ENCODE measurements around the gene CRB1. TPM values are rescaled to one million over a fixed set of nuclear protein-coding genes. Genes with fewer than 3 reads are reported as not detected.

CRB1 gene
- total RNA-seq, 1 experiment from 2014 or later, result not detected

DNA sequence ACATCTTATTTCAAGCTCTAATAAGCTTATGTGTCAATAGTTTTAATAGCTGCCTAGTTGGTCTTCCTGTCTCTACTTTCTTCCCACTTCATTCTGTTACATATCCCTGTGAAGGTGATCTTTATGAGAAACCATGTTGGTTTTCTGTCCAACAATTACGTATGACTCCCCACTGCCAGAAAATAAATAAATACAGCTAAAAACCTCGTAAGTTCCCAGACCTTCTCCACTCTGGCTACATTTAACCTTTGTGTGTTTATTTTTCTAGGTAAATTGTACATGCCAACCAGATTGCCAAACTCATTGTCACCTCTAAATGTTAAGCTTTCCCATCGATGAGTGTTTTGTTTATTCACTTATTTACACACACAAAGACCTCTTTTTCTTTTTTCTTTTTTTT, 147.2 kb downstream of the CRB1 start:
- H2AFZ ChIP-seq (ENCODE audit: low read length), result no peak overlapping the region
- no peak overlapping the region for H3K4me3 ChIP-seq (ENCODE audit: low read length)

DNA sequence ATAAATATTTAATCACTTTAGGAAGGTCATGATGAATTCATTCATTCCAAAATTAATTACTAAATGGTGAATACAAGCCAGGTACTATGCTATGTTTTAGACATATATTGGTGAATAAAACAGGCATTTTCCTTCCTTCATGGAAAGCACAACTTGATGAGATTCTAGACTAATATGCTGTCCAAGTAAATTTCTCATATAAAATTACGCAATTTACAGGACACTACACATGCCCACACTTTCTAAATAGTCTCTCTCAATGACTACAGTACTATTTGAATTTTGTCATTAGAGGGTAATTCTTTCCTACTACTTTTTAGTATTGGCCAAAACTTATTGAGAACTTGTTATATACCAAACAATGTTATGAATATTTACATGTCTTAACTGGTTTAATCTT, 150.6 kb downstream of the CRB1 start:
- H3K4me2 ChIP-seq (ENCODE audit: low read depth, low read length, poor library complexity, severe bottlenecking), result no peak overlapping the region
- no peak overlapping the region for H3K9ac ChIP-seq (ENCODE audit: low read length)
- H2AFZ ChIP-seq (ENCODE audit: low read length), result no peak overlapping the region
- no peaks in the 10 kb centered on the region for H3K4me1 ChIP-seq (ENCODE audit: low read length)
- no peak overlapping the region for H3K4me3 ChIP-seq (ENCODE audit: low read length)
- no peaks in the 10 kb centered on the region; the same call in 1 of the 2 replicates for H3K27me3 ChIP-seq (ENCODE audit: low read length)
- no peak overlapping the region for H3K27ac ChIP-seq (ENCODE audit: low read length)
- no peaks in the 10 kb centered on the region for H3K36me3 ChIP-seq (ENCODE audit: insufficient read depth, low read length)
- no peaks in the 10 kb centered on the region for H3K9me3 ChIP-seq (ENCODE audit: low read length)
- no peak for DNase-seq
- no peaks in the 10 kb centered on the region for H3K9me2 ChIP-seq (replicated peaks; ENCODE audit: insufficient read depth, low read length)
- H4K20me1 ChIP-seq (ENCODE audit: insufficient read depth, low read depth, low read length), result no peaks in the 10 kb centered on the region
- H3K79me2 ChIP-seq (ENCODE audit: low read length), result no peaks in the 10 kb centered on the region

More for the DNA sequence above, 147.2 kb downstream of the CRB1 start:
- Histone ChIP-seq H3K27me3 (ENCODE audit: low read length) (no peaks in the 10 kb centered on the region), H3K9ac (ENCODE audit: low read length) (no peak overlapping the region), H3K27ac (ENCODE audit: low read length) (no peak overlapping the region), H3K36me3 (ENCODE audit: insufficient read depth, low read length) (no peaks in the 10 kb centered on the region), H3K9me2 (replicated peaks; ENCODE audit: insufficient read depth, low read length) (no peaks in the 10 kb centered on the region), H4K20me1 (ENCODE audit: insufficient read depth, low read depth, low read length) (no peaks in the 10 kb centered on the region), H3K4me1 (ENCODE audit: low read length) (no peaks in the 10 kb centered on the region), H3K4me2 (ENCODE audit: low read depth, low read length, poor library complexity, severe bottlenecking) (no peak overlapping the region), H3K79me2 (ENCODE audit: low read length) (no peaks in the 10 kb centered on the region), H3K9me3 (ENCODE audit: low read length) (no peaks in the 10 kb centered on the region)
- DNase-seq, result no peak

DNA sequence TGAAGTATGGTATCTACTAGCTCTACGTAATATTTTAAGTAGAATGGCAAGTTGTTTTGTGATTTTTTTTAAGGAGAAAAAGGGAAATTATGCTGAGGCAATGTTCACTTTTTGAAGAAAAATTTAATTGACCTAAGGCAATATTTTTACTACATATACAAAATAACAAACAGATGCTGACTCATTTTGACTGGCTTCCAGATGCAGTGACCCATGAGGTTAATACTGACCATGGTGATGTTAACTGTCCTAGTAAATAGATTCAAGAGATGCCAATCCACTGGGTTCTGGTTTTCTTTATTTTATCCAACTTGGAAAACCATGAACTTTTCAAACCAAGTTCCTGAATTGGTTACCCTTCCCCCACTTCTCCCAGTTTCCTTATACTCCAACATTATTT, 154.9 kb downstream of the CRB1 start:
- Histone ChIP-seq H3K4me2 (ENCODE audit: low read depth, low read length, poor library complexity, severe bottlenecking) (no peak overlapping the region), H3K9ac (ENCODE audit: low read length) (no peak overlapping the region), H3K4me3 (ENCODE audit: low read length) (no peak overlapping the region), H3K9me2 (replicated peaks; ENCODE audit: insufficient read depth, low read length) (no peaks in the 10 kb centered on the region), H3K79me2 (ENCODE audit: low read length) (no peaks in the 10 kb centered on the region), H2AFZ (ENCODE audit: low read length) (no peak overlapping the region), H3K4me1 (ENCODE audit: low read length) (no peaks in the 10 kb centered on the region), H3K27me3 (ENCODE audit: low read length) (no peaks in the 10 kb centered on the region; the same call in 1 of the 2 replicates), H3K27ac (ENCODE audit: low read length) (no peak overlapping the region), H3K9me3 (ENCODE audit: low read length) (no peaks in the 10 kb centered on the region), H3K36me3 (ENCODE audit: insufficient read depth, low read length) (no peaks in the 10 kb centered on the region), H4K20me1 (ENCODE audit: insufficient read depth, low read depth, low read length) (no peaks in the 10 kb centered on the region)
- no peak for DNase-seq

DNA sequence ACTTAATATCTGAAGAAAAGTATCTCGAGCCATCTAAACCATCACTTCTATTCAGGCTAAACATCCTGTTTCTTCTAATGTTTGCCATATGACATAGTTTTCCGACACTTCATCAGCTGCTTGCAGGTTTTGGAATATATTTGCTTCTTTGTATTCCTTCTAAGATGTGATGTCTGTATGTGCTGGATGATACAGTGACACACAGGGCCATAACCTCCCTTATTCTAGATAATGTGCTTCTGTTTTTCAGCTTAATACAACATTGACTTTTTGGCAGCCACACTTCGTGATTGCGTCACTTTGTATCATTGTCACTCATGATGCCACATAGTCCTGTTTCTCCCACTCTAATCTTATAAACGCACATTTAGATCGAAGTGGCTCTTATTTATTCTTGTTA, 156.3 kb downstream of the CRB1 start:
- DNase-seq, result no peak
- H3K9me3 ChIP-seq (ENCODE audit: low read length), result no peaks in the 10 kb centered on the region
- no peak overlapping the region for H2AFZ ChIP-seq (ENCODE audit: low read length)
- no peaks in the 10 kb centered on the region for H3K36me3 ChIP-seq (ENCODE audit: insufficient read depth, low read length)
- H3K4me1 ChIP-seq (ENCODE audit: low read length), result no peaks in the 10 kb centered on the region
- no peaks in the 10 kb centered on the region for H3K9me2 ChIP-seq (replicated peaks; ENCODE audit: insufficient read depth, low read length)
- H4K20me1 ChIP-seq (ENCODE audit: insufficient read depth, low read depth, low read length), result no peaks in the 10 kb centered on the region
- H3K9ac ChIP-seq (ENCODE audit: low read length), result no peak overlapping the region
- no peak overlapping the region for H3K4me3 ChIP-seq (ENCODE audit: low read length)
- H3K27me3 ChIP-seq (ENCODE audit: low read length), result no peaks in the 10 kb centered on the region; the same call in 1 of the 2 replicates
- H3K79me2 ChIP-seq (ENCODE audit: low read length), result no peaks in the 10 kb centered on the region
- H3K4me2 ChIP-seq (ENCODE audit: low read depth, low read length, poor library complexity, severe bottlenecking), result no peak overlapping the region
- H3K27ac ChIP-seq (ENCODE audit: low read length), result no peak overlapping the region

DNA sequence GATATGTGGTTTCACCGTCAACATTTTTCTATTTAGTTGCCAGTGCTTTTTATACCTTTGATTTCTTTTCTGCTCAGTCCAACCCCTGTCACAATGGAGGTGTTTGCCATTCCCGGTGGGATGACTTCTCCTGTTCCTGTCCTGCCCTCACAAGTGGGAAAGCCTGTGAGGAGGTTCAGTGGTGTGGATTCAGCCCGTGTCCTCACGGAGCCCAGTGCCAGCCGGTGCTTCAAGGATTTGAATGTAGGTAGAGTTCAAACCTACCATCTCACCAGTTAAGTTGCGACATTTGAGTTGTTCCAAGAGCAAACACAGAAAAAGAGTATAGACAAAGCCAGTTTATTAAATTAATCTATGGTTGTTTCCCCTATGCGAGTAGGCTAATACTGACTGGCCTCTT, 161.3 kb downstream of the CRB1 start:
- Histone ChIP-seq H3K9me3 (ENCODE audit: low read length) (no peaks in the 10 kb centered on the region), H3K4me3 (ENCODE audit: low read length) (no peak overlapping the region), H3K4me2 (ENCODE audit: low read depth, low read length, poor library complexity, severe bottlenecking) (no peak overlapping the region), H3K27me3 (ENCODE audit: low read length) (no peaks in the 10 kb centered on the region), H3K9me2 (replicated peaks; ENCODE audit: insufficient read depth, low read length) (no peaks in the 10 kb centered on the region), H3K36me3 (ENCODE audit: insufficient read depth, low read length) (no peaks in the 10 kb centered on the region), H3K9ac (ENCODE audit: low read length) (no peak overlapping the region), H3K79me2 (ENCODE audit: low read length) (no peaks in the 10 kb centered on the region), H3K4me1 (ENCODE audit: low read length) (no peaks in the 10 kb centered on the region), H4K20me1 (ENCODE audit: insufficient read depth, low read depth, low read length) (no peaks in the 10 kb centered on the region), H2AFZ (ENCODE audit: low read length) (no peak overlapping the region), H3K27ac (ENCODE audit: low read length) (no peak overlapping the region)
- DNase-seq, result no peak

DNA sequence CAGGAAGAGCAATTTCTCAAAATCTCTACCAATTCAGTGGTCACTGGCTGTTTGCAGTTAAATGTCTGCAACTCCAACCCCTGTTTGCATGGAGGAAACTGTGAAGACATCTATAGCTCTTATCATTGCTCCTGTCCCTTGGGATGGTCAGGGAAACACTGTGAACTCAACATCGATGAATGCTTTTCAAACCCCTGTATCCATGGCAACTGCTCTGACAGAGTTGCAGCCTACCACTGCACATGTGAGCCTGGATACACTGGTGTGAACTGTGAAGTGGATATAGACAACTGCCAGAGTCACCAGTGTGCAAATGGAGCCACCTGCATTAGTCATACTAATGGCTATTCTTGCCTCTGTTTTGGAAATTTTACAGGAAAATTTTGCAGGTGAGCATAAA, 167.2 kb downstream of the CRB1 start:
- H3K4me1 ChIP-seq (ENCODE audit: low read length), result no peaks in the 10 kb centered on the region
- H3K36me3 ChIP-seq (ENCODE audit: insufficient read depth, low read length), result no peaks in the 10 kb centered on the region
- H3K27ac ChIP-seq (ENCODE audit: low read length), result no peak overlapping the region
- no peak overlapping the region for H2AFZ ChIP-seq (ENCODE audit: low read length)
- H3K9me2 ChIP-seq (replicated peaks; ENCODE audit: insufficient read depth, low read length), result no peaks in the 10 kb centered on the region
- no peak overlapping the region for H3K4me2 ChIP-seq (ENCODE audit: low read depth, low read length, poor library complexity, severe bottlenecking)
- no peaks in the 10 kb centered on the region for H4K20me1 ChIP-seq (ENCODE audit: insufficient read depth, low read depth, low read length)
- H3K9me3 ChIP-seq (ENCODE audit: low read length), result no peaks in the 10 kb centered on the region
- H3K9ac ChIP-seq (ENCODE audit: low read length), result no peak overlapping the region
- no peak overlapping the region for H3K4me3 ChIP-seq (ENCODE audit: low read length)
- H3K79me2 ChIP-seq (ENCODE audit: low read length), result no peaks in the 10 kb centered on the region
- no peaks in the 10 kb centered on the region for H3K27me3 ChIP-seq (ENCODE audit: low read length)
- no peak for DNase-seq

- H3K27me3 ChIP-seq (ENCODE audit: low read length), result no peaks in the 10 kb centered on the region
- H3K4me2 ChIP-seq (ENCODE audit: low read depth, low read length, poor library complexity, severe bottlenecking), result no peak overlapping the region
- H2AFZ ChIP-seq (ENCODE audit: low read length), result no peak overlapping the region
- H3K9ac ChIP-seq (ENCODE audit: low read length), result no peak overlapping the region
- no peaks in the 10 kb centered on the region for H4K20me1 ChIP-seq (ENCODE audit: insufficient read depth, low read depth, low read length)
- H3K9me3 ChIP-seq (ENCODE audit: low read length), result no peaks in the 10 kb centered on the region
- H3K9me2 ChIP-seq (replicated peaks; ENCODE audit: insufficient read depth, low read length), result no peaks in the 10 kb centered on the region
- H3K27ac ChIP-seq (ENCODE audit: low read length), result no peak overlapping the region
- DNase-seq, result no peak
- H3K4me1 ChIP-seq (ENCODE audit: low read length), result no peaks in the 10 kb centered on the region
- no peaks in the 10 kb centered on the region for H3K36me3 ChIP-seq (ENCODE audit: insufficient read depth, low read length)
- H3K4me3 ChIP-seq (ENCODE audit: low read length), result no peak overlapping the region
- H3K79me2 ChIP-seq (ENCODE audit: low read length), result no peaks in the 10 kb centered on the region
Measured at GRCh38 chr1:197437601-197438000, 169.5 kb downstream of the CRB1 start.

- Histone ChIP-seq H3K4me3 (ENCODE audit: low read length) (no peak overlapping the region), H3K9me3 (ENCODE audit: low read length) (no peaks in the 10 kb centered on the region), H3K9me2 (replicated peaks; ENCODE audit: insufficient read depth, low read length) (no peaks in the 10 kb centered on the region), H3K4me2 (ENCODE audit: low read depth, low read length, poor library complexity, severe bottlenecking) (no peak overlapping the region), H3K4me1 (ENCODE audit: low read length) (no peaks in the 10 kb centered on the region), H3K27ac (ENCODE audit: low read length) (no peak overlapping the region), H3K36me3 (ENCODE audit: insufficient read depth, low read length) (no peaks in the 10 kb centered on the region), H3K9ac (ENCODE audit: low read length) (no peak overlapping the region), H2AFZ (ENCODE audit: low read length) (no peak overlapping the region), H4K20me1 (ENCODE audit: insufficient read depth, low read depth, low read length) (no peaks in the 10 kb centered on the region), H3K79me2 (ENCODE audit: low read length) (no peaks in the 10 kb centered on the region), H3K27me3 (ENCODE audit: low read length) (no peaks in the 10 kb centered on the region)
- no peak for DNase-seq
Measured at GRCh38 chr1:197438010-197438790, 170.1 kb downstream of the CRB1 start.

All from Karpas-422 (cell line).